Measurements from ENCODE around the gene INAFM2.
A peak's percentile ranks its signal among the peaks of the same experiment; 100 is the strongest.

Gene INAFM2

DNA sequence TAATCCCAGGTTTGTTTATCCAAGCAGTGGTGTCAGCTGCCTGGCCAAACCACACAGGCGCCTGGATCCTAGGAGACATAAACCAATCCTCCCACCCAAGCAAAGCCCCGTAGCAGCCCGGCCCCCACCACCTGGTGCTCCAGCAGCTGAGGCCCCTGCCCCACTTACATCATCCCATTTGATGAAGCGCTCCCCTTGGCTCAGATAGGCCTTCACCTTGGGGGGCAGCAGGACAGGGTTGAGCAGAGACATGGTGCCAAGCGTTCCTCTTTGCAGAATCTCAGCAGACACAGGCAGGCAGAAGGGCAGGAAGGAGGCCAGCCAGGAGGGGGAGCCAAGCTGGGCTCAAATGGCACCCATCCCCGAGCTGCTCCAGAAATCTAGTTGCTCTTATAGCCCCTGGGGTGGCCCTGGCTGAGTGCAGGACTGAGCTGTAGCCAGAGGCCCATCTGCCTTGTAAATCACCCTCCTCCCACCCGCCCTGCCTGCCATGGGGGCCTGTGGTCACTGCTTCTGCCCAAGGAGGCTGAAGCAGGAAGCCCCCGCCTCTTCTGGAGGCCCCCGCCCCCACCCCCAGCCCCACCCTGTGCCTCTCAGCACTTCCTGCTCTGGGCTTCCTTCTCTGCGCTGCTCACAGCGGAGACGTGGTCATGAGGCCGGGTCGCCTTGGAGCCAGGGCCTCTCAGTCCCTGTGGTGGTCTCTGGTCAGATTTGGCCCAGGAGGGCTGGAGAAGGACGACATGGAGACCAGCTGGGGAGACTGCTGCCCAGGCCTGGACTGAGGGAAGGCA lies 15.9 kb upstream of the INAFM2 start, which contains the start of gene PLCB2:
TSS of gene PLCB2 (minus strand) at position 515 of the 791 bp plus-strand sequence. CDS start at position 252, 263 bp downstream.
- DNase-seq, result no peak

DNA sequence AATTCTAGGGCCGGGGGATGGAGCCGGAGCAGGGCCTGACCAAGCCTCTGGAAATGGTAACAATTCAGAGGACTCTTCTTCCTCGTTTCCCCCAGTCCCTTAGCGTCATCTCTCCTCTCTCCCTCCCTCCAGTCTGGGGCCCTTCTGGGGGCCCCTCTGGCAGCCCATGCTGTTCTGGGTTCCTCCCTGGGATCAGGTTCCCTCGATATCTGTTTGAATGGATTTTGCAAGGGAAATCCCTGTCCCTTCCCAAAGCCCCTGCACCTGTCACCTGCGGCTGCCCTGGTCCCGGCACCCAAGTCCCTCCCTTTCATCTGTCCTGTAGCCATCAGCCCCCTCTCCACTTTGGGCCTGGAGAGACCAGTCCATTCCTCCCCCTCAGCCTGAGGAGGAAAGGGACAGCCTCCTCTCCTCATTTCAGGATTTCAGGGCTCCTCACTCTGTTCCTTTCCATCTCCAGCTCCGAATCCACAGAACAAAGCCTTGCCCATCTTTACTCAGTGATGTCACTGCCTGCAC lies 14.1 kb upstream of the INAFM2 start:
- no peak for DNase-seq

DNA sequence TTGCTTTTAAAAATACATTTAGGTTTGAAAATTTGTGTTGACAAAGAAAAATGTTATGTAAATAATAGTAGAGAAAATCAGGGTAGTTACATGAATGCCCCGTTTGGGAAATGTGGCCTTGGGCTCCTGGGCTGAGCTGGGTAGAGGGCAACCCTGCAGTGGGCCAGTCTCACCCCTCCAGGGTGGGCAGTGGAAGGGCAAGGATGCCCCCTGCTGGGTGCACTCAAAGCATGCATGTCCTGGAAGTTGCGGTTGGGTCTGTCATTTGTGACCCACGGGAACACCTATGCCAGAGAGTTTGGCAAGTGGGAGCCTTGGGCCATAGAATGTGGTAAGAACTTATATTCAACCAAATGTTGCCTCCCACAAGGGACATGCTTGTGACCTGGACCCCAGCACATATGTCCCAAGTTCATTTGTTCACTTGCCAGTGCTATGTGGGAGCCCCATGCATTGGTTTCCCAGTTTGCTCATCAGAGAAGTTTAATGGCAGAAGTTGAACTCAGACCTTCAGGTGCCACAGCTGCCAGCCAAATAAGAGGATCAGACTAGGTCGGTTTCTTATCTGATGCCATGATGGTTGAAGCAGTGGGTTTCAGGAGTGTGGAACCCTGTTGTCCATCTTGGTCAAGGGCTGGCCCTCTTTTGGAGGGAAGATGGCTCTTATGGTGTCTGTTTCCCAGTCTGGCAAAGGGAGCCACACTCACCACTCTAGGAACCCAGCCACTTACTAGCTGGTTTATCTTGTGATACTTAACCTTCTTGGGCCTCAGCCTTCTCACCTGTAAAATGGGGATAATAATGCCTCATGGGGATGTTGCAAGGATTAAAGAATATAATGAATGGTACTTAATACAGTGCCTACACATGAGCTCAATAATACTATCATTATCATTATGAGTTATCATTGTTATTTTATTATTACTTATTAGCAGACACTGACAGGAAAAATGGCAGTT lies 13.2 kb upstream of the INAFM2 start:
- no peak for DNase-seq

DNA sequence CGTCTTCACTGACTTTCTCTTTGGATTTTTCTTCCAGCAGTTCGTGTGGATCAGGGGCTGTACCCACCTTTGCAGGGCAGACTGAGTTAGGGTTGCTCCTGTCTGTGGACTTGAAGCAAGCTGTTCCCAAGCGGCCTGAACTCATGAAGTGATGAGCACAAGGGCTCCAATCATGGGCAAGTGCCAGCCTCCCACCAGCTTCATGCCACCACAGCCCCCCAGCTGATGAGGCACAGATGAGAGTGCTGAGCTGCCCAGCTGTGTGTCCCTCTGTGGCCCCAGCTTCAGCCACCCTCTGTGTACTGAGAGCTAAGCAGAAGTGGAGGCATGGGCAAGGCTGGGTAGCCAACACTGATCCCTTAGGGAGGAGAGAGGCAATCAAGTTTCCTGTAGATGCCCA lies 12.5 kb upstream of the INAFM2 start:
- no peak for DNase-seq

DNA sequence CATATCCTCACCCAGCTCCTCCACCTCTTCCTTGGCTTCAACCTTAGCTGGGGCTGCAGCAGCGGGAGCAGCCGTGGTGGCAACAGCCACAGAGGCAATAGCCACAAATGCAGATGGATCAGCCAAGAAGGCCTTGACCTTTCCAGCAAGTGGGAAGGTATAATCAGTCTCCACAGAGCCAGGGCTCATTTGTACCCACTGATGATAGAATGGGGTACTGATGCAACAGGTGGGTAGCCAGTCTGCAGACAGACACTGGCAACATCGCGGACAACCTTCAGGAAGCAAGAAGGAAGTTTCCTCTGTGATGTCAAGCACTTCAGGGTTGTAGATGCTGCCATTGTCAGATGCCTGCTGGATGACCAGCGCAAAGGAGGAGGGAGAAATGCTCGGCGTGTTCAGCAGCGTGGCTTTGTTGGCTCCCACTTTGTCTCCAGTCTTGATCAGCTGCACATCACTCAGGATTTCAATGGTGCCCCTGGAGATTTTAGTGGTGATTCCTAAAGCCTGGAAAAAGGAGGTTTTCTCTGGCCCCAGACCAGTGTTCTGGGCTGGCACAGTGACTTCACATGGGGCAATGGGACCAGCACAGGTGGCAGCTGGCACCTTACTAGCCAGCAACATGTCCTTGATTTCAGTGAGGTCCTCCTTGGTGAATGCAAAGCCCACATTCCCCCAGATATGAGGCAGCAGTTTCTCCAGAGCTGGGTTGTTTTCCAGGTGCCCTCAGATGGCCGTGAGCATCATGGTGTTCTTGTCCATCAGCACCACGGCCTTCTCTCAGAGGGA lies 10.9 kb upstream of the INAFM2 start:
- DNase-seq, result no peak

DNA sequence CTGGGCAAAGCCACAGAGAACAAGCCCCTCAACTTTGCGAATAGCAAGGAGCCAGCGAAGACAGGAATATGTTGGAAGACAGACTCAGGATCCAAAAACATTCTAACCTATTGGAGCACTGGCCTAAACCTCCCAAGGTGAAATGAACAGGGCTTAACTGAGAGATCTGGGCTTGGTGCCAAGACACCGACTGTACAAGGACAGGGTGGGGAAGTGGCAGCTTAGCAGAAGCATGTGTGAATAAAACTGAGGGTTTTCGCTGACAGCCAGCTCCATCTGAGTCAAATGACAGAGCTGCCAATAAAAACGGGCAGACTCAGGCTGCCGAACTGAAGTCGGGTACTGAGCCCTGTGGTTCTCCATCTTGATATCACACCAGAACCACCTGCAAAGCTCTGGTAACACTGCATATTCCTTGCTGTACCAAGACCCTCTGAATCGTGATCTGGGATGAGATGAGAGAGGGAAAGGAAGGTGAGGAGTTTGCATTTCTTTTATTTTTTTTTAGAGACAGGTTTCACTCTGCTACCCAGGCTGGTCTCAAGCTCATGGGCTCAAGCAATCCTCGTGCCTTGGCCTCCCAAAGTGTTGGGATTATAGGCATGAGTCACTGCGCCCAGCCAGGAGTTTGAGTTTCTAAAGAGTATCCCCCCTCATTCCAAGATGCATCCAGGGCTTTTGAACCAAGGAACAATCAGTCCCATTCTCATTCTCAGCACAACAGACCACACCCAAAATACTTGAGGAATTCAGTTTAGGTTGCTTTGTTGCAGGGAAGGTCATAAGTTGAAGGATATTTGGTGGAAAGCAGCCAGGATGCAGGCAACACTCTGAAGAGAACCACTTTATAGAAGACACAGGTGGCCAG lies 9.7 kb upstream of the INAFM2 start:
- DNase-seq, result no peak

DNA sequence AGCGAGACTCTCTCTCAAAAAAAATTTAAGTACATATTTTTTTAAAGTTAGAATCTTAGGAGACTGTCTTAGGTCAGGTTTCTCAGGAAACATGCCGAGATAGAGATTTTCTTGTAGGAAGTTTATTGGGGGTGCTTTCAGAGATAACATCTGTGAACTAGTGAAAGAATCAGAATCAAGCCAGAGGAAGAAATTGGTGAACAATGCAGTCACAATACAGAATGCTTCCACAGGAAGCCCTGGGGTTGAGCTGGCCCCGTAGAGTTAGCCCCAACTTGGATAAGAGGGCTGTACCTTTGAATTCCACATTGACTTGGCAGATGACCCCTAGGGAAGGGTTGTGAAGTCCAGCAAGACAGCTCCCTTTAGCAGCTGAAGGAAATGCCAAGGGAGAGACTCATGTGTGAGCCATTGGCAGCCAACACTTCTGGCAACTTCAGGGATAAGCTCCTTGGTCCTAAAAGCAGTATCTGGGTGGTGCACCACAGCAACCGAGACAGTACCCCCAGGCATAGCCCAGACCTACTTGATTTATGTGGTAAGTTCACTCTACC lies 8.7 kb upstream of the INAFM2 start:
- DNase-seq, result no peak

DNA sequence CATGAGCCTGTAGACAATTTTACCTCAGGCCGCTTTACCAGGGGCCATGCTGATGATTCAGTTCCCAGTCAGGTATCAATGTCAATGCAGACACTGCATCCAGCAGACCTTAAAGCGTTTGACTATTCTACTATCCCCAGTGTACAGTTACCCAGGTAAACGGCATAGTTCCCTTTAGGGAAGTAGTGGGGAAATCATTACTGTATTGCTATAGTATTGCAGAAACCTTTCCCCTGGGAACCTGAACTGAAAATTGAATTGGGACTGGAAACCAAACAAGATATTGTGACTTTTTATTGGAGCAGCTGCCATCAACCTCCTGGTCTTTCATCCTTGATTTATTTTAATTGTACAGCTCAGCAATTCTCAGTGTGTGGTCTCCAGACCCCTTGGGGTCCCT lies 6.6 kb upstream of the INAFM2 start:
- DNase-seq, result no peak

DNA sequence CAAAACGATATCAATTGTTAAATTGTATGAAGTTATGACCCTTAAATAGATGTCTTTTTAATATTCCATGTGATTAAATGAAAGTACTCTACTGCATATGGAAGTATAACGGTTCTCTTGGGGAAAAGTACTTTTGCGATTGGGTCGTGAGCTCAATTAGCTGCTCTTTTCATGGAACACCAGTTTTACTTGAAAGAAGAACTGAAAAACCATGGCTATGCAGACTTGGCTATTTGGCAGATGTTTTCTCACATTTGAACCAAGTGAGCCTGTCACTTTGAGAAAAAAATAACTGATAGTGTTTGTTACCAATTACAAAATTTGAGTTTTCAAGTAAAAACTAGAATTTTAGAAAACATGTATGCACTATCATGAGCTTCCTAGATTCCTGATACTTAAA lies 5.9 kb upstream of the INAFM2 start:
- DNase-seq, result no peak

DNA sequence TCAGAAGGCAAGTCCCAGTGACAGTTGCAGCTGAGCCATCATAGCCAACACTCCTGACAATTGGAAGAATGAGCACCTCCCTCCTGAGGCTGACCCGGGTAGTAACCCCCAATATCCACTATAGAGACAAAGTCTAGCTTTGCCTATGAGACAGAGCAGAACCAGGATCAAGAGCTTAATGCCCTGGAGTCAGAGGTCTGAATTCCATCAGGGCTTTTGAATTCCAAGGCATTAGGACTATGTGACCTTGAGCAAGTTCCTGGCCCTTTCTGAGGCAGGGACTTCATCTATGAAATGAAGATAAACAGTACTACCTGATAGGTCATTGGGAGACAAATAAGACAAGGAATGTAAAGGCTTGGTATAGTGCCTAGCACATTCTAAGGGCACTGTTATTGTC lies 3.1 kb upstream of the INAFM2 start:
- DNase-seq, result no peak

DNA sequence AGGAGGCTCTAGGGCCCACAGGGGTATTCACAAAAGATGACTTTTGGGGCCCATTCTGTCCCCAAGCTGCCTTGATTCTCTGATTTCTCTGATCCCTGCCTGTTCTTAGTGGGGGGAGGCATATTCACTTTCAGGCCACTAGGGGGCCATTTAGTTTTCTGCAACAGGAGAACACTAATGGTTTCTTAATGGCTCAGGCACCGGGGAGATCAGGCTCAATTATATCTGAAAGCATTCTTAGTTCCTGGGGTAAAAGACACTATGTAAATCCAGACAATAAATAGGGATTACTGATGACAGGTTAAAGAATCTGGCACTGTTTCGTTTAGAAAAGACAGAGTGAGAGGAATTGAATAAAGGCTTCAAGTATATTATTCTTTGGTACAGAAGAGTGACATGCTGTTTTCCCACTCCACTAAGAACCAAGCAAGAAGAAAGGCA lies 2.5 kb upstream of the INAFM2 start:
- DNase-seq, result peak; percentile 51

DNA sequence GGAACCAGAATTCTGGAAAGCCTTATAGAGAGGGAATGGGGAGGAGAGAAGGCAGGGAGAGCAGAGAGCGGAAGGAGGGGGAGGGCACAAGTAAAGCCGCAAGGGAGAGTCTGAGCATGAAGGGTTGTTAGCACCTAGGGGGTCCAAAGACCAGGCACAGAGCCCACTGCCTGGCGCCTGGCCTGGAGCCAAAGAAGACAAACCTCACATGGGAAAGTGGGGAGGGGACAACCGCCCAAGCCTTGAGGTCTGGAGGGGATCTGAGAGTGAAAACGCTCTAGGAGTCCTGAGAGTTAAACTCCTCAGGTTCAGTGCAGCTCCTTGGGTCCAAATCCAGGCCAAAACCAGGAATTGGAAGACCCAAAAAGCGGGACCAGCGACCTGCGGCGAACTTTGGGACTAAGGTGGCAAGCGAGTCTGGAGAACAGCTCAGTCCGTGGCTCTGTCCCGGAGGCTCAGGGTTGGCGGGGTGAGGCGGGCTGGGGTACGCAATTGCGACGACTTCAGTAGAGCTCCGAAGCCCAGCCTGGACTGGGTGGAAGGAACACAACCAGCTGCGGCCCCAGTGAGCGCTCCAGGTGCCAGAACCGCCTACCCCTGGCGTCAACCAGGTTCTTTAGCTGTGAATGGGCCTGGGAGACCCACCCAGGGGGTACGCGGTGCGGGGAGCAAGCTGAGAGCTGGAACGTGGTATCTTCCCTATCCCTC lies 807 bp upstream of the INAFM2 start:
- DNase-seq, result no peak

DNA sequence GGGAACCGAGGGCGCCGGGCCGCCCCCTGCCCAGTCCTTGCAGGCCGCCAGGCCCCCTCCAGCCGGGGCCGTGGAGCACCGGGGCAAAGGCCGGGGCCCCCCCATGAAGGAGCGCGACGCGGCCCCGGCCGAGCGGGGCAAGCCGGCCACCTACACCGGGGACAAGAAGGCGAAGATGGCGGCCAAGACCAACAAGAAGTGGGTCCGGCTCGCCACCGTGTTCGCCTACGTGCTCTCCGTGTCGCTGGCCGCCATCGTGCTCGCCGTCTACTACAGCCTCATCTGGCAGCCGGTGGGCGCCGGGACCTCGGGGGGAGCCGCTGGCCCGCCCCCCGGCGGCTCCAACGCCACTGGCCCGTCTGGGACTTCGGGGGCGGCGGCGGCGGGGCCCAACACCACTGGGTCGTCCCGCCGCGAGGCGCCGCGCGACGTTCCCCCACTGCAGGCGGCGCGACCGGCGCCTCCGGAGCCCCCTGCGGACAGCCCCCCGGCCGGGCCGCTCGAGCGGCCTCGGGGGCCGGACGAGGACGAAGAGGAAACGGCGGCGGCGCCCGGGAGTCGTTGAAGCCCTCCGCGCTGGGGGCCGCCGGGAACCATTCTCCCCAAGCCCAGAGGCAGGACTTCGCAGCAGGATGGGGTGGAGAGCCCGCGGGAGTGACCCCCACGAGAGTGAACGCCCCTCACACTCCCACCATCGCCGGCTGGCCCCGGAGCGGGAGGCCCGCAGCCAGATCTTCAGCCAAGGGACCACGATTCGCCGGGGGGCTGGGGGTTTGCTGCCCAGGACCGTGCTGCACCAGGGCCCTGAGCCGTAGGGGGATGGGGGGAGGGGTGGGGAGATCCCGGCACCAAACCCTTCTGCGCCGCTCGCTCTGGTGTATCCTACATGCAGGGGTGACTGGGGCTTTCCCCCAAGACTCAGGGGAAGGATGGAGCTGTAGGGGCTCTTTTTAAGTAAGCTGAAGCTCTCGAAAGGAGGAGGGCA lies 753 bp downstream of the INAFM2 start:
- DNase-seq, result no peak

DNA sequence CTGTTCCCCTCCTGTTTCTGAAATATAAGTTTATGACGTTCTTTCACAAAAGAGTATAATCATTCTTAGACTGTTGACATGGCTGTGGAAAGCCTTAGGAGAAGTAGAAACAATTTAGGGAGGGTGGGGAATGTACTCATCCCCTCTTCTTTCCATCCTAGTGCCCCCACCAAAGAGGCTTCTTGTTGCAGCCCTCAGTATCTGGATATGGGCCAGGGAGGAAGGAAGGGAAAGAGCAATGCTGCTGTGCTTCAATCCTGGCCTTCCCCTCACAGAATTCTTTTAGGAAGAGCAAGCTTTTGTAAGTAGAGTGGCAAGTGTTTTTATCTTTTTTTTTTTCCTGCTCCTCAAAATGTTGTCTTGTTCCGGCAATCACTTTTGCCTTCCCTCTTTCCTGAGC lies 1.7 kb downstream of the INAFM2 start:
- DNase-seq, result no peak

DNA sequence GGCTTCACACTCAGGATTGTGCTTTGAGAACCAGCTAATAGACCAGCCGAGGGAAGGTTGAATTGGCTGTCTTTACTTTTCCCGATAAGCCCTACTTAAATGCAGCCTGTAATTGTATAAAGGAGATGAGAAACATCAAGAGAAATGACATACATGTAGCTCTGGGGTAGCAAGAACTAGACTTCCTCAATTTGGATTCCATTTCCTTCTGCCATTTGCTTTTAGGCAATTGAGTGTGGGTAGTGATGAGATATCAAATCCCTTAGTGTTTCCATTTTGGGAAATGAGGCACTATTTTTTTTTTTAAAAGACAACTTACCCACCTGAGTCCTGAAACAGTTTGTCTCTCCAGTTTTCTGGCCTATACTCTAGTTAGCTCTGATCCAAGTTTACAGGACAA lies 2.2 kb downstream of the INAFM2 start:
- no peak for DNase-seq

DNA sequence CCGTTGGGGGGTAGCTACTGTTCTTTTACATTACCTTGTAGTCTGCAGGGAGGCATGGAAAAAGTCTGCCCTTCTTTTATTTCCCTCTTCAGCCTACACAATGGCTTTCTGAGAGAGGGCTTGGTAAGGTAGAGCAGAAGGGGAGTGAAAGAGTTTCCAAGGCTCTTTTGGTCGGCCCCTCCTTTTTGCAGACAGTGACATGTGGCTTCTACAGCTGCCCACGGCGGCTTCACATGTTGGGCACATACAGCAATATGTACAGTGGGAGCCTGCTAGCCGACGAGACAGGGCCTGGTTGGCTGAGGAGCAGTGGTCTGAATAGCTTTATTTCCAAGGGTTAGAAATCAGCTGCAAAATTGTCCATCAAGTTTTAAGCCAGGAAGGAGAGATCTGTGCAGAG lies 4.0 kb downstream of the INAFM2 start:
- no peak for DNase-seq

DNA sequence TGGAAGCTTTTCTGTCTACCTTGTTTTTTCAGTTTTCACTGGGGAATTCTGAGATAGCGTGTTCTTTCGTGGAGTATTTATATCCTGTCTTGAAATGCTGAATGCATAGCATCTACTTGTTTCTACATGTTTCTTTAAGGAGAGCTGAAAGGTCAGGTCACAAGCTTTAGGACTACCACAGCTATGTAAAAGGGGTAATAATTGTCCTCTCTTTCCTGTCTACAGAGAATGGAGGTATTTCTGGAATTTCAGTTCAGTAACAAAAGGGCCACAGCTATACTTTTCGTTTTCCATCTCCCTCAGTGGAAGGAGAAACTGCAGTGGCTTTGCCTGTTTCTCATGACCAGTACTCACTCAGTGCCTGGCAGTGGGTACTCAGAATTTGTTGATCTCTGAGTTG lies 4.7 kb downstream of the INAFM2 start:
- no peak for DNase-seq

DNA sequence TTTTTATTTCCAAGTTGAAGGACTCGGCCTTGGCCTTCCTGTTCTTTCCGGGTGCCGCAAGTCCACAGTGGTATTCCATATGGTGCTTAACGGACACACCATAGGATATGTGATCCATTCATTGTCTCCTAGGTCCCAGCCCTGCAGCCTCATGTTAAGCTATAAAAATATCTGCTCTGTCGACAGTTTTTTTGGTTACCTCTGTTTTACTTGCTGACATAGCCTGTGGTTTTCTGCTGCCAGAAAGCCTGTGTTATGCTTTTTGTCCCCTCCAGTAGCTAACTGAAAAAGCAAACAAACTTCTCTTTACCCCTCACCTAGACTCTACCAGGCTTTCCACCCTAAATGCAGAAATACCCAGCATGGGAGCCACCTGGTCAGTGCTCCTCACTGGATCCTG lies 5.3 kb downstream of the INAFM2 start:
- no peak for DNase-seq

DNA sequence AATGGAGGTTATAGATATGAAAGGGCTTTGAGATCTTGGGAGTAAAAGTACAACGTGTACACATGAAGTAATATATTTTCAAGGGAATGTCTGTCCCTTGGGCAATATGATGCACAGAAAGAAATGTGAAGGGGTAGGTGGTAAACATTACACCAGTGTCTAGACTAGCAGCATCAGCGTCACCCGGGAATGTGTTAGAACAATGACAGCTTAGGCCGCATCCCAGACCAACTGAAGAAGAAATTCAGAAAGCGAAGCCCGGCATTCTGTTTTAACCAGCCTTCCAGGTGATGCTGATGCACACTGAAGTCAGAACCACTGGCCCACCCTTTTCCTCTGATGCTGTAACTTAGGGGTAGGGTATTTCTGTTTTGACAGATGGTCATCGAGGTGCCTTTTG lies 6.3 kb downstream of the INAFM2 start:
- DNase-seq, result no peak

Measured in NCI-H1436 treated with DMSO at 0.1 percent for 48 hours (cell line).